ENCODE results near the gene NAT8L.

NAT8L gene

GRCh38 chr4:2042947-2043395 lies 16.2 kb upstream of the NAT8L start:
- Mint-ChIP-seq H3K36me3 (no peaks in the 10 kb centered on the region), H3K27me3 (peaks cover 9% of the 10 kb centered on the region), H3K27ac (no peak overlapping the region), H3K4me1 (peaks cover 6% of the 10 kb centered on the region), H3K9me3 (no peaks in the 10 kb centered on the region), H3K4me3 (peak overlapping the region; percentile 77)

- Mint-ChIP-seq H3K9me3 (no peaks in the 10 kb centered on the region), H3K27me3 (peaks cover 13% of the 10 kb centered on the region), H3K4me1 (peaks cover 6% of the 10 kb centered on the region), H3K27ac (no peak overlapping the region), H3K36me3 (no peaks in the 10 kb centered on the region), H3K4me3 (peak overlapping the region; percentile 39)
These were observed 15.6 kb upstream of the NAT8L start for GRCh38 chr4:2043396-2044118.

GRCh38 chr4:2044119-2044485 lies 15.0 kb upstream of the NAT8L start:
- Mint-ChIP-seq H3K4me1 (peaks cover 6% of the 10 kb centered on the region), H3K27ac (no peak overlapping the region), H3K27me3 (peaks cover 9% of the 10 kb centered on the region), H3K4me3 (peak overlapping the region; percentile 39), H3K36me3 (no peaks in the 10 kb centered on the region), H3K9me3 (no peaks in the 10 kb centered on the region)

GRCh38 chr4:2044542-2045517 lies 14.3 kb upstream of the NAT8L start:
- H3K27ac Mint-ChIP-seq: no peak overlapping the region

GRCh38 chr4:2045518-2045951 lies 13.6 kb upstream of the NAT8L start:
- H3K9me3 Mint-ChIP-seq: no peaks in the 10 kb centered on the region
- no peaks in the 10 kb centered on the region for H3K36me3 Mint-ChIP-seq
- peaks cover 11% of the 10 kb centered on the region for H3K27me3 Mint-ChIP-seq
- H3K4me3 Mint-ChIP-seq: no peak overlapping the region
- no peaks in the 10 kb centered on the region for H3K4me1 Mint-ChIP-seq
- H3K27ac Mint-ChIP-seq: no peak overlapping the region

More at GRCh38 chr4:2044542-2045517, 14.3 kb upstream of the NAT8L start:
- Mint-ChIP-seq H3K9me3 (no peaks in the 10 kb centered on the region), H3K27me3 (peaks cover 12% of the 10 kb centered on the region), H3K4me3 (no peak overlapping the region), H3K36me3 (no peaks in the 10 kb centered on the region), H3K4me1 (peaks cover 4% of the 10 kb centered on the region)

GRCh38 chr4:2046031-2046961 lies 12.8 kb upstream of the NAT8L start:
- Mint-ChIP-seq H3K36me3 (no peaks in the 10 kb centered on the region), H3K9me3 (no peaks in the 10 kb centered on the region), H3K4me3 (no peak overlapping the region), H3K4me1 (no peaks in the 10 kb centered on the region), H3K27me3 (peaks cover 11% of the 10 kb centered on the region), H3K27ac (no peak overlapping the region)

GRCh38 chr4:2047031-2047660 lies 12.0 kb upstream of the NAT8L start:
- H3K4me3 Mint-ChIP-seq: no peak overlapping the region
- no peak overlapping the region for H3K27ac Mint-ChIP-seq
- peaks cover 9% of the 10 kb centered on the region for H3K27me3 Mint-ChIP-seq
- no peaks in the 10 kb centered on the region for H3K4me1 Mint-ChIP-seq
- no peaks in the 10 kb centered on the region for H3K9me3 Mint-ChIP-seq
- H3K36me3 Mint-ChIP-seq: no peaks in the 10 kb centered on the region

- H3K4me3 Mint-ChIP-seq: no peak overlapping the region
- no peaks in the 10 kb centered on the region for H3K9me3 Mint-ChIP-seq
- peaks cover 12% of the 10 kb centered on the region for H3K27me3 Mint-ChIP-seq
- H3K36me3 Mint-ChIP-seq: no peaks in the 10 kb centered on the region
- H3K27ac Mint-ChIP-seq: no peak overlapping the region
- no peaks in the 10 kb centered on the region for H3K4me1 Mint-ChIP-seq
These were observed 11.1 kb upstream of the NAT8L start for GRCh38 chr4:2047781-2048581.

GRCh38 chr4:2048831-2049230 lies 10.3 kb upstream of the NAT8L start:
- Mint-ChIP-seq H3K27me3 (peaks cover 12% of the 10 kb centered on the region), H3K27ac (no peak overlapping the region), H3K4me1 (no peaks in the 10 kb centered on the region), H3K4me3 (no peak overlapping the region), H3K36me3 (no peaks in the 10 kb centered on the region), H3K9me3 (no peaks in the 10 kb centered on the region)

- Mint-ChIP-seq H3K36me3 (no peaks in the 10 kb centered on the region), H3K4me3 (no peak overlapping the region), H3K27me3 (peaks cover 16% of the 10 kb centered on the region), H3K4me1 (no peaks in the 10 kb centered on the region), H3K9me3 (no peaks in the 10 kb centered on the region), H3K27ac (no peak overlapping the region)
These were observed 9.7 kb upstream of the NAT8L start for GRCh38 chr4:2049381-2049780.

GRCh38 chr4:2049811-2050210 lies 9.3 kb upstream of the NAT8L start:
- Mint-ChIP-seq H3K4me1 (no peaks in the 10 kb centered on the region), H3K27me3 (peaks cover 16% of the 10 kb centered on the region), H3K27ac (no peak overlapping the region), H3K36me3 (no peaks in the 10 kb centered on the region), H3K4me3 (no peak overlapping the region), H3K9me3 (no peaks in the 10 kb centered on the region)

- Mint-ChIP-seq H3K4me3 (no peak overlapping the region), H3K4me1 (no peaks in the 10 kb centered on the region), H3K27me3 (peaks cover 17% of the 10 kb centered on the region), H3K27ac (no peak overlapping the region), H3K9me3 (no peaks in the 10 kb centered on the region), H3K36me3 (no peaks in the 10 kb centered on the region)
These were observed 8.0 kb upstream of the NAT8L start for GRCh38 chr4:2051086-2051485.

GRCh38 chr4:2054217-2054616 lies 4.9 kb upstream of the NAT8L start:
- Mint-ChIP-seq H3K4me3 (no peak overlapping the region), H3K9me3 (no peaks in the 10 kb centered on the region), H3K27me3 (peaks cover 24% of the 10 kb centered on the region), H3K27ac (no peak overlapping the region), H3K4me1 (no peaks in the 10 kb centered on the region), H3K36me3 (no peaks in the 10 kb centered on the region)

GRCh38 chr4:2057382-2058065 lies 1.6 kb upstream of the NAT8L start:
- H3K27ac Mint-ChIP-seq: no peak overlapping the region
- peaks cover 21% of the 10 kb centered on the region for H3K27me3 Mint-ChIP-seq
- H3K4me1 Mint-ChIP-seq: no peaks in the 10 kb centered on the region
- no peaks in the 10 kb centered on the region for H3K9me3 Mint-ChIP-seq
- no peaks in the 10 kb centered on the region for H3K36me3 Mint-ChIP-seq
- H3K4me3 Mint-ChIP-seq: peak overlapping the region; percentile 66
